HepG2 (cell line): Measurements from ENCODE around the gene TACC2. TPM values are rescaled to one million over a fixed set of nuclear protein-coding genes. Genes with fewer than 3 reads are reported as not detected.

Source experiments
- AFF4 ChIP-seq: sonication (generic); formaldehyde crosslinking; IDR thresholded peaks from 2 replicates; pipeline ENCODE4 v1.4.0; 2020; ENCODE audit warnings: missing genetic modification reagents
- ELF1 ChIP-seq: sonication (generic); formaldehyde crosslinking; IDR thresholded peaks from 2 replicates; pipeline ENCODE4 v1.4.0; 2020; ENCODE audit warnings: missing genetic modification reagents
- PAXIP1 ChIP-seq: sonication (generic); formaldehyde crosslinking; conservative IDR thresholded peaks from 2 replicates; pipeline ENCODE4 v1.4.0; 2020; ENCODE audit warnings: mild to moderate bottlenecking, missing genetic modification reagents, moderate library complexity
- ZNF142 ChIP-seq: sonication (generic); formaldehyde crosslinking; IDR thresholded peaks from 2 replicates; pipeline ENCODE4 v1.4.0; 2020; ENCODE audit warnings: missing genetic modification reagents
- ZNF766 ChIP-seq: sonication (generic); formaldehyde crosslinking; IDR thresholded peaks from 2 replicates; pipeline ENCODE4 v1.5.0; 2020; ENCODE audit warnings: missing genetic modification reagents, borderline replicate concordance
- polyA plus RNA-seq, 8 experiments: library from polyadenylated mRNA; depleted of rRNA in 3 of 8; stranded (reverse) in 7 of 8; unstranded in 1 of 8; fragments of >200 nt; fragmentation: Illumina TruSeq in 4 of 8; extraction: Trizol in 4 of 8; gene quantifications; 2 replicates each; pipeline versions ENCODE4 v1.2.1 to v1.2.3, GENCODE V29; 2011 to 2016; ENCODE audit warnings: low read depth in 4 of 8, missing spikeins in 1 of 8, mixed read lengths in 1 of 8; ENCODE audit not compliant: insufficient read depth in 1 of 8
- total RNA-seq, 5 experiments: library from RNA; depleted of rRNA; stranded (reverse); fragments of >200 nt; fragmentation: Illumina TruSeq; extraction: Trizol; gene quantifications; 2 replicates each; pipeline ENCODE4 v1.2.3, GENCODE V29; 2016; ENCODE audit warnings: low read depth in 1 of 5

The TACC2 gene
- total and polyA plus RNA-seq, 2 of the 13 experiments (the other 11 are each of a cell fraction or from before 2014, with no cell fraction given), result 11.8 to 16.0 TPM

GRCh38 chr10:121988361-121989324 is at the start of gene TACC2 (continued):
- TF ChIP-seq ZNF142 (CRISPR knock-in tag) (no peak), ELF1 (CRISPR knock-in tag) (no peak), ZNF766 (CRISPR knock-in tag) (no peak), PAXIP1 (CRISPR knock-in tag) (0 out of 2 replicates have a peak, but pooled peaks have one; percentile 37), AFF4 (no peak)
